ENCODE measurements around the gene ACSL1.

DNA sequence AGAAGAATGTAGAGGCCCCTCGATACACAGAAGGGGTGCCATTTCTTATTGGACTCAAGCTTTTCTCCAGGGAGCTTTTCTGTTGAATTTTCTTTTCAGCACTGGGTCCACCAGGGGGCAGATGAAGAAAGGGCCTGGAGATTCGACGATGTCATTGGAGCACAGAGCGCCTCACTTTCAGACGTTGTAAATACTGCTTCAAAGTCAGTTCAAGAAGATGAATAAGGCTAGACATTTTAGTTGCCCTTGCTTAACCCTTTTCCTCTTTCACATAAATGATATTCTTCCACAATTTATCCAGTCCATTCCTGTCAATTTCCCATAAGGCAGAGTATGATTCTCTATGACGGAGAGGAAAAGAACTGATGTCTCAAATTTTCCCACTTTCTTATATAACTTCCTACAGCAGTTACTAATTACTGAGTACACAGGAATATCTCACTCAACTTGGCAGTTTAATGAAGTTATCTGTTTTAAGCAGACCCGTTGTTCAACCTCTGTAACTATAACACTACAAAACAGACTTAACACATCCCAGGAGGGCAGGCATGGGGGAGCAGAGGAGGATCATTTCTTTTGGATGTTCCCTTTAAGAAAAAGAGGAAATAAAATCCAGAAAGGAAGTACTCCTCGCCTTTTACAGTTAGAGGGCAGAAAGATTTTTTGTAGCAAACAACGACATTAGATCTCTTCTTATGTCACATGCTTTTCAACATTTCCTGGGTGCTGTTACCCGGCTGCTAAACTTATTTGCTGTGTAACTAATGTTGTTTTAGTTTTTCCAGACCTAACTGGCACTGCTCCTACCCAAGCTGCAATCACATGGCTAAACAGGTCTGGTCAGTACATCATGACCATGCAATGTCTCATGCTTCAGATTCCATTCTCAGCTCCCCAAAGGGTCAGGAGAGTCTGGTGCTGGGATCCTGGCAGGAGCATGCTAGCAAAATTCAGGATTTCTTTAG lies 79.7 kb downstream of the ACSL1 start:
- no peak for TF ChIP-seq POLR2AphosphoS5 (IDR thresholded peaks at IDR 0.05; ENCODE audit: low read depth, low read length)
- no peak for TF ChIP-seq EGR1 (IDR thresholded peaks at IDR 0.05; ENCODE audit: borderline replicate concordance, low read depth, low read length)

All from H1 (cell line).